ENCODE results near the gene WDR86.

Gene WDR86

GRCh38 chr7:151424799-151425198 lies 15.0 kb upstream of the WDR86 start:
- DNase-seq (ENCODE audit: extremely low spot score) = no peak
- POLR2A ChIA-PET = no interaction called here
- no peak for TF ChIP-seq CTCF (IDR thresholded peaks at IDR 0.05; ENCODE audit: control extremely low read depth, extremely low read depth, low read depth, missing control alignments)
- CTCF ChIA-PET = no interaction called here

- ChIA-PET POLR2A (no interaction called here), CTCF (interaction anchor here (0.9 to 1.3 kb wide), 2 partner anchors 11 to 14 kb away, joined by 3 to 4 read pairs; no protein-coding TSS in a partner anchor)
- no peak for TF ChIP-seq CTCF (IDR thresholded peaks at IDR 0.05; ENCODE audit: control extremely low read depth, extremely low read depth, low read depth, missing control alignments)
- DNase-seq (ENCODE audit: extremely low spot score) = no peak
Observed at GRCh38 chr7:151423936-151424335, 14.1 kb upstream of the WDR86 start.

- no peak for TF ChIP-seq CTCF (IDR thresholded peaks at IDR 0.05; ENCODE audit: control extremely low read depth, extremely low read depth, low read depth, missing control alignments)
- POLR2A ChIA-PET = no interaction called here
- CTCF ChIA-PET = interaction anchor here (0.8 to 1.3 kb wide), 3 partner anchors 11 to 14 kb away, joined by 3 to 4 read pairs (median 3); no protein-coding TSS in a partner anchor
- no peak for DNase-seq (ENCODE audit: extremely low spot score)
Observed at GRCh38 chr7:151423226-151423625, 13.4 kb upstream of the WDR86 start.

- no peak for TF ChIP-seq CTCF (IDR thresholded peaks at IDR 0.05; ENCODE audit: control extremely low read depth, extremely low read depth, low read depth, missing control alignments)
- POLR2A ChIA-PET = no interaction called here
- CTCF ChIA-PET = no interaction called here
- DNase-seq (ENCODE audit: extremely low spot score) = no peak
Observed at GRCh38 chr7:151422212-151422611, 12.4 kb upstream of the WDR86 start.

GRCh38 chr7:151420144-151420543 lies 10.3 kb upstream of the WDR86 start:
- ChIA-PET CTCF (interaction anchor here (1.1 kb wide), 1 partner anchor 52 kb away, joined by 3 read pairs; no protein-coding TSS in a partner anchor), POLR2A (no interaction called here)
- TF ChIP-seq CTCF (IDR thresholded peaks at IDR 0.05; ENCODE audit: control extremely low read depth, extremely low read depth, low read depth, missing control alignments) = no peak
- DNase-seq (ENCODE audit: extremely low spot score) = no peak

- TF ChIP-seq CTCF (IDR thresholded peaks at IDR 0.05; ENCODE audit: control extremely low read depth, extremely low read depth, low read depth, missing control alignments) = no peak
- DNase-seq (ENCODE audit: extremely low spot score) = no peak
- ChIA-PET POLR2A (no interaction called here), CTCF (no interaction called here)
Observed at GRCh38 chr7:151416941-151417315, 7.1 kb upstream of the WDR86 start.

Measured in GM10248 (cell line).